Stomach smooth muscle (tissue), 2 donors: ENCODE measurements around the gene XPC.
A peak's percentile ranks its signal among the peaks of the same experiment; 100 is the strongest.

Source experiments
- H3K27ac ChIP-seq: one replicate; pipeline ENCODE4 v1.7.0; 2013; ENCODE audit warnings: mild to moderate bottlenecking, low read length, inconsistent platforms
- H3K27me3 ChIP-seq, 2 donors: one replicate each; pipeline ENCODE4 v1.7.0; 2013; ENCODE audit warnings: low read length in 2 of 2; ENCODE audit not compliant: insufficient read depth in 2 of 2, control insufficient read depth in 1 of 2
- H3K36me3 ChIP-seq, 2 donors: one replicate each; pipeline ENCODE4 v1.7.0; 2013; ENCODE audit warnings: low read length in 2 of 2; ENCODE audit not compliant: control insufficient read depth in 2 of 2, insufficient read depth in 2 of 2
- H3K4me1 ChIP-seq: one replicate; pipeline ENCODE4 v1.7.0; 2013; ENCODE audit warnings: low read length; ENCODE audit not compliant: control insufficient read depth, insufficient read depth
- H3K4me3 ChIP-seq, 2 donors: one replicate each; pipeline ENCODE4 v1.7.0; 2013; ENCODE audit warnings: low read length in 2 of 2
- H3K9ac ChIP-seq, 2 donors: one replicate each; pipeline ENCODE4 v1.7.0; 2013; ENCODE audit warnings: low read length in 2 of 2, mild to moderate bottlenecking in 1 of 2
- H3K9me3 ChIP-seq, 2 donors: one replicate each; pipeline ENCODE4 v1.7.0; 2013; ENCODE audit warnings: low read length in 2 of 2; ENCODE audit not compliant: control insufficient read depth in 2 of 2
- donor health status: healthy.
- donor health status: Pancreatic carcinoma.

The XPC gene

DNA sequence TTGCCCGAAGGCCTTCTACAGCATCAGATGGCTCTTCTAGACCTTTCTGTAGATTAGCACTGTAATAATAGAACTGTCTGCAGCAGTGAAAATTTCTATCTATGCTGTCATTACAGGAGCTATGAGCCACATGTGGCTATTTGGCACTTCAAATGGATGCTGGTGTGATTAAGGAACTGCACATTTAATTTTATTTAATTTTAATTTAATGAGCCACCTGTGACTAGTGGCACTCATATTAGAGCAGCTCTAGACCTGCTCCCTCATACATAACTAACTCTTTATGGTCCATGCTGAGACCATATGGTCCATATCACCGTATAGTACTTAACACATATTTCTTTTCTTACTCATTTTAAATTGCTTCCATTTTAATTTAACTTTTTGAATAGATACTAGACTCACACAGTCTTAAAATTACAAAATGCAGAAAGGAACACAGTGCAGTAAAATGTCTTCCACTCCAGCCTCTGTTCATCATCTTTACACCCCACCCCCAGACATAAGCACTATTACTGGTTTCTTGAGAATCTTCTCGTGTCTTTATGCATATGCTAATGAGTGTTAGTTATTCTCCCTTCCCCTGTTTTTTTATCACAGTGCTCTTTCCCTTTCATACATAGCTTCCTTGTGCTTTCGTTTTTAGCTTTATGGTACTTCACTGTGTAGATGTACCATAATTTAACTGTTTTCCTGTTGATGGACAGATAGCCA is 9.8 kb upstream of the XPC start:
- Histone ChIP-seq H3K9me3 (no peaks in the 10 kb centered on the region), H3K9ac (no peak overlapping the region), H3K27ac (no peak overlapping the region), H3K36me3 (peaks cover 11 to 17% of the 10 kb centered on the region in 2 donors), H3K4me3 (no peak overlapping the region), H3K4me1 (no peaks in the 10 kb centered on the region), H3K27me3 (no peaks in the 10 kb centered on the region)

DNA sequence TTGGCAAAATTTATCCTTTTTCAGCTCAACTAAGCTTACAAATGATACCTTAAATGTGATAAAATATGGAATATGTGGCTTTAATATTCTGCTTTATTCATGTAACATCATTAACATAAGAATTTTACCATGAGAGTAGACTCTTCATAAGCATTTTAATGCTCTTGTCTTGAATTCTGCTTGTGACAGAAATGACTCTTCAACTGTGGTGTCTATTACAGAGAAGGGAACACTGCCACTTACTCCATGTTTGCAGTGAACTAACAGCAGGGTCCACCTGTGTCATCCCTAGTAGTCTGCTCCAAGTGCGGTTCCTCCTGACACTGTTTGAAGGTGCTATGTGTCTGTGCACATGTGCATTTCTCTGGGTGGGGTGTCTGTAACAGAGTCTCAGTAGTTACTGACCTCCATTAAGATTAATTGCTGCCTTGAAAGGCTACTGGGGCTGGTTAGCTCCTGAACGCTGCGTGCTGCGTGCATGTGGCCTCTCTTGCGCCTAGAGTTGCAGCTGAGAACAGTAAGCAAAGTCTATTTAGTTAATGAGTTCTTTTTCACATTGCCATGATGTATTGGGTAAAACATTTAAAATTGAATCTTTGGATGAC is 8.6 kb upstream of the XPC start:
- peaks cover 11 to 20% of the 10 kb centered on the region in 2 donors for H3K36me3 ChIP-seq
- no peak overlapping the region for H3K27ac ChIP-seq
- H3K9me3 ChIP-seq, result no peaks in the 10 kb centered on the region

DNA sequence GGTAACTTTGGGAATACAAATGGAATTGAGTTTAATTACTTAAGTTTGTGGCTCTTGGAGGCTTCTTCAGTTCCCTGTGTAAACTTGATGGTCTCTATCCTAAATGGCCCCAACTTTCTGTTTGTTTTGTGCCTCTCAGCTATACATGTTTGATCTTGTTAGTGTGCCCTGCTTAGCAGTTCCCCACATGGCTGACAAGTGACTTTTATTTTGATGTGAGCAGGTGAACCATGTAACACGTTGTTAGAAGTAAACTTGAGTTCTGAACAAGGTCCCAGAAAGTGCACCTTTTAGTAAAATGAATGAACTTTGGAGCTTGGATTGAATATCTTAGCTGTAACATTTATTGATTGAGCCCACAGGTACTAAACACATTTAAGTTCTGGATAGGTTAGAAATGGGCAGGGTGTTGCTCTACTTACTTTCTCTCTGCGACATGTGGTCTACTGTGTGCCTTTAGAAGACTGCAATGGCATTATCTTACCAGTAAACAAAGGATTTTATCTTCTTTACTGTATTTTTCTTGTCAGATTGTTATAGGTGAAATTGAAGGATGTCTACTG is 4.7 kb upstream of the XPC start:
- no peak overlapping the region for H3K27ac ChIP-seq
- no peak overlapping the region for H3K4me3 ChIP-seq
- H3K9ac ChIP-seq, result no peak overlapping the region
- H3K9me3 ChIP-seq, result no peaks in the 10 kb centered on the region
- peaks cover 14 to 20% of the 10 kb centered on the region in 2 donors for H3K36me3 ChIP-seq
- H3K27me3 ChIP-seq, result no peaks in the 10 kb centered on the region
- H3K4me1 ChIP-seq, result peaks cover 4% of the 10 kb centered on the region

More for the DNA sequence above, 8.6 kb upstream of the XPC start:
- no peak overlapping the region for H3K4me3 ChIP-seq
- H3K9ac ChIP-seq, result no peak overlapping the region
- no peaks in the 10 kb centered on the region for H3K4me1 ChIP-seq
- H3K27me3 ChIP-seq, result no peaks in the 10 kb centered on the region

DNA sequence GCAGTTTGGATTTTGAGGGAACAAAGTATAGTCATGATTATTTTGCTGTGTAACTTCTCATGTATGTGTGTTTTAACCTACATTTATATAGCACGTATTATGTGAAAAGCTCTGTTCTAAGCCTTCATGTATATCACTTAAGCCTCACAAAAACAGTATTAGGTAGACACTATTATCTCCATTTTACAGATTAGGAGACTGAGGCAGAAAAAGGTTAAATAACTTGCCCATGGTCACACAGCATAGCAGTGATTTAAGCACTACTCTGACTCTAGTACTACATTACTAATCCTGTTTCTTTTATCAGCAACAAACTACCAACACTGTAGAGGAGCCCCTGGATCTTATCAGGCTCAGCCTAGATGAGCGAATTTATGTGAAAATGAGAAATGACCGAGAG is 2.9 kb upstream of the XPC start:
- Histone ChIP-seq H3K4me3 (no peak overlapping the region), H3K9ac (no peak overlapping the region), H3K9me3 (no peaks in the 10 kb centered on the region), H3K27ac (no peak overlapping the region), H3K4me1 (peaks cover 13% of the 10 kb centered on the region), H3K36me3 (peaks cover 6 to 9% of the 10 kb centered on the region in 2 donors), H3K27me3 (no peaks in the 10 kb centered on the region)

DNA sequence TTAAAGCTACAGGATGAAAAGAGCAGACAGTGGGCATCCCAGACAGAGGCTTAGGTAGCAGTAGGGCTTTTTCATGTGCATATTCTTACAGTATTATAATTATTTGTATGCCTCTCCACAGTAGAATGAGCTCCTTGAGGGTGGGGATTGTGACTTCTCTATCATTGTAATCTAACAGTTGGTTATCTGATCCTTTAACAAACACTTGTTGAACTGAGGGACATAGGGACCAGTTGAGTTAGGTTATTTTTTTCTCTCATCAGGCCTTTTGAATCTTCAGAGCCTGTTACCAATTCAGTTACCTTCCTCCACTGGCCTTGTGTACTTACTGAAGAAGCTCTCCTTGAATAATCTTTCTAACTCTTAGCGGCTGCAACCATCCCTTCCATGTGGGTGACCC is 1.4 kb upstream of the XPC start:
- Histone ChIP-seq H3K9ac (no peak overlapping the region), H3K27ac (no peak overlapping the region), H3K9me3 (no peaks in the 10 kb centered on the region), H3K4me3 (peak overlapping the region in 1 of 2 donors; percentile 100), H3K4me1 (peaks cover 17% of the 10 kb centered on the region), H3K27me3 (no peaks in the 10 kb centered on the region), H3K36me3 (peaks cover 2 to 7% of the 10 kb centered on the region in 2 donors)

DNA sequence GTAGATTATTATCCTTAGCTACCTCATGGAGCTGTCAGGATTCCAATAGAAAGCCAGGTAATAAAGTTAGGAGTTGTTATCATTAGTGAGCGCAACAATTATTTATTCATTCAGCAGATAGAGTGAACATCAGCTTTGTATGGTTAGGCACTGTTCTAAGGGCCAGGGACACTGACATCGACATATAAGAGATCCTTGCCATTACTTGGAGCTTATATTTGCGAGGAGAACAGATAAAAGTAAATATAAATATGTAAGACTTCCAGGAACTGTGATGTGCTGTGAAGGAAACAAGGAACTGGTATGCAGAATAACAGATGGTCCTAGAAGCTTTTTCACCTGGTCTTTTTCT is 689 bp upstream of the XPC start:
- peak overlapping the region; percentile 95 to 100 for H3K9ac ChIP-seq
- H3K27me3 ChIP-seq, result no peaks in the 10 kb centered on the region
- H3K4me1 ChIP-seq, result peaks cover 17% of the 10 kb centered on the region
- H3K4me3 ChIP-seq, result peak overlapping the region; percentile 94 to 100
- H3K36me3 ChIP-seq, result peaks cover 2 to 6% of the 10 kb centered on the region in 2 donors
- peak overlapping the region; percentile 95 for H3K27ac ChIP-seq
- no peaks in the 10 kb centered on the region for H3K9me3 ChIP-seq

DNA sequence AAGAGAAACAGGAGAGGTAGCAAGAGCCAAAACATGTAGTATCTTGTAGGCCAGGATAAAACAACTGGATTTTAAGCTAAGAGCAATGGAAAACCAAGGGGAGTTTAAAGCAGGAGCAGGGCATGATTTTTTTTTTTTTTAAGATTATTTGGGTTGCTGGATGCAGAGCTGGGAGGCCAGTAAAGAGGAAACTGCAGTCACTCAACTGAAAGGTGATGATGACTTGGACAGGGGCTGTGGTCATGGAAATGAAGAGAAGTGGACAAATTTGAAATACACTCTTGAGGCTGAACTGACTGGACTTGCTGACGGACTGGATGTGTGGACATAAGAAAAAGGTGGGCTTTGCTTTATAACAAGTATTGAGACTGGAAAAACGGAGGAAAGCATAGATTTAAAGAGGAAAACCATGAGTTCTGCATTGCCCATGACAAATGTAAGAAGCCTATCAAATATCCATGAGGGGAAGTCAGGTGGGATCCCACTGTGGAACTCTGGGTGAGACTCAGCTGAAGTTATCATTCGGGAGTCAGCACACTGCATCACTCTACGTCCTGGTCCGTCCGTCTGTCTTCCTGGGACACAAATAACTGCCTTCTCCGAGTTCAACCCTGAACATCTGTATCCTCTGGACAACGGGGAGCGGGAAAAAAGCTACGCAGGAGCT is 688 bp downstream of the XPC start:
- peak overlapping the region; percentile 95 for H3K27ac ChIP-seq
- H3K36me3 ChIP-seq, result peaks cover 1 to 2% of the 10 kb centered on the region in 2 donors
- no peaks in the 10 kb centered on the region for H3K9me3 ChIP-seq
- peaks cover 17% of the 10 kb centered on the region for H3K4me1 ChIP-seq
- peak overlapping the region; percentile 98 to 100 for H3K9ac ChIP-seq
- peak overlapping the region; percentile 94 to 98 for H3K4me3 ChIP-seq
- H3K27me3 ChIP-seq, result no peaks in the 10 kb centered on the region

DNA sequence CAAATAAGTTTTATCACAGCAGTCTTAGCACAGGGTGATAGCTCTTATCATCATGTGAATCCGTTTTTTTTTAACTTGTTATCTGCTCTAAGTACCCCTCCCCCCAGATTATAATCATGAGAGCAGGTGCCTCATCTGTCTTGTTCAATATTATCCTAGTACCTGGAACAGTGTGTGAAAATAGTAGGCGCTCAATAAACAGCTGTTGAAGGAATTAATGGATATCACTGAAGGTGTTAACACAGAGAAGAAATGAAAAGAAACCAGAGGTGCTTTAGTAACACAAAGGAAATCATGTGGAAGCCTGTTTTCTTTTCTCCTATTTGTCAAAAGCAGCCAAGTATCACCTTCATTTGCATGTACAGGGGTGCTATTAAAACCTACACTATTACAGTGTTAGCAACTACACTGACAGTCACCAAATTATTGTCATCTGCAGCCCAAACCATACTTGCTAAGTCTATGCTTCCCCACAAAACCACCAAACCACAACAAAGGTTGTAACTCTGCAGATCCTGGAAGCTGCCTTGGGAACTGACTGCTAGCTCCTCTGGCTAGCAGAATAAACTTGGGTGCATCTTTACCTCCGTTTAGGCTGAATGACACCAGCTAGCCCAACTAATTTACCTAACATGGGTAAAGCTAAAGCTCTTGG is 2.9 kb downstream of the XPC start:
- H3K27me3 ChIP-seq, result no peaks in the 10 kb centered on the region
- H3K36me3 ChIP-seq, result peaks cover 13 to 18% of the 10 kb centered on the region in 2 donors
- no peak overlapping the region for H3K27ac ChIP-seq
- H3K9ac ChIP-seq, result no peak overlapping the region
- no peaks in the 10 kb centered on the region for H3K9me3 ChIP-seq
- no peak overlapping the region for H3K4me3 ChIP-seq
- H3K4me1 ChIP-seq, result peaks cover 17% of the 10 kb centered on the region

DNA sequence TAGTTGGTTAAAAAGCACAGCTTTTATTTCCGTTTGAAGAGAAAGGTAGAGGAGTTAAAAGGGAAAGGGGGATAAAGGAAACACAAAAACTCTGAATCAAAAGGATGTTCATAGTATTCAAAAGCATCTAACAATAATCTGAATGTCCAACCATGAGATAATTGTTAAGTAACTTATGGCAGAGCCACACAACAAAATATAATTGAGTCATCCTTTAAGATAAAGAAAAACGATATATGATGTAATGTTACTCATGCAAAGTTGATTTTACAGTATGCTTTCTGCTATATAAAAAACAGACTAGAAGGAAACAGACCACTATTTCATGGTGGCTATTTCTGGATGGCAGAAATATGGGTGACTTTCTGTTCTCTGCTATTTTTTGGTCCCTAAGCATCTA is 3.9 kb downstream of the XPC start:
- Histone ChIP-seq H3K27ac (no peak overlapping the region), H3K9ac (no peak overlapping the region), H3K4me3 (no peak overlapping the region)

DNA sequence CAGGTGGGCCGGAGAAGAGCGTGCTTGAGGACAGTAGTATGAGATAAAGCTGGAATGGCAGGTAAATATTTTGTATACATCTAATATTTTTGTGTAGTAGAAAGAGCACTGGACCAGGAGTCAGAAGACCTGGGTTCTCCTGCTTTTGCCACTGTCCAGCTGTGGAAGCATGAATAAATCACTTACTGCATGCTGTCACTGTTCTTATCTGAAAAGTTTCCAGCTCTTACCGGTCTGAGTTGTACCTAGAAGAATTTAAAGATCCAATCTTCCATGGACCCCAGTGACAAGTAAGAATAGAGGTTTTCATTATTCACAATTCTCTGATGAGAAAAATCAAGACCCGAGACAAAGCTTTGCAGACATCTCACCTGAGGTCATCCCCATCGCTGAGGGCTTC is 5.9 kb downstream of the XPC start:
- Histone ChIP-seq H3K27me3 (no peaks in the 10 kb centered on the region), H3K27ac (no peak overlapping the region), H3K4me1 (peaks cover 12% of the 10 kb centered on the region), H3K4me3 (no peak overlapping the region), H3K9me3 (no peaks in the 10 kb centered on the region), H3K9ac (no peak overlapping the region), H3K36me3 (peaks cover 31 to 47% of the 10 kb centered on the region in 2 donors)

More for the DNA sequence above, 3.9 kb downstream of the XPC start:
- no peaks in the 10 kb centered on the region for H3K27me3 ChIP-seq
- no peaks in the 10 kb centered on the region for H3K9me3 ChIP-seq
- H3K36me3 ChIP-seq, result peaks cover 21 to 27% of the 10 kb centered on the region in 2 donors
- H3K4me1 ChIP-seq, result peaks cover 17% of the 10 kb centered on the region
